Type B pancreatic cell (in vitro differentiated cells): Measurements from ENCODE around the gene CERS1. TPM values are rescaled to one million over a fixed set of nuclear protein-coding genes. Genes with fewer than 3 reads are reported as not detected.

ENCODE experiments used
- DNase-seq: peaks from one replicate; pipeline ENCODE4 v3.0.0; 2021; ENCODE audit warnings: mixed read lengths; ENCODE audit not compliant: unreplicated experiment; ENCODE audit errors: extremely low spot score
- H3K27ac Mint-ChIP-seq: 2 replicates; pipeline ENCODE4 v1.8.0; 2021; ENCODE audit warnings: mild to moderate bottlenecking, mixed read lengths
- H3K27me3 Mint-ChIP-seq: 2 replicates; pipeline ENCODE4 v1.8.0; 2021; ENCODE audit warnings: mixed read lengths
- H3K36me3 Mint-ChIP-seq: 2 replicates; pipeline ENCODE4 v1.8.0; 2021; ENCODE audit warnings: mixed read lengths
- H3K4me1 Mint-ChIP-seq: one replicate; pipeline ENCODE4 v1.8.0; 2021; ENCODE audit warnings: mixed read lengths; ENCODE audit not compliant: unreplicated experiment
- H3K4me3 Mint-ChIP-seq: 2 replicates; pipeline ENCODE4 v1.8.0; 2021; ENCODE audit warnings: mild to moderate bottlenecking, mixed read lengths
- H3K9me3 Mint-ChIP-seq: 2 replicates; pipeline ENCODE4 v1.8.0; 2021; ENCODE audit warnings: mixed read lengths
- CTCF ChIP-seq: fragments of 200-600 bp; sonication (generic); conservative IDR thresholded peaks from 2 replicates; pipeline ENCODE4 v1.5.0; 2021; ENCODE audit warnings: antibody characterized with exemption, mild to moderate bottlenecking
- total RNA-seq: library from RNA; stranded (reverse); gene quantifications from 2 replicates; pipeline ENCODE4 v1.2.1, GENCODE V29; 2021; ENCODE audit warnings: low replicate concordance

Gene CERS1
- total RNA-seq, 1 donor from 2014 or later: 14.8 TPM

DNA sequence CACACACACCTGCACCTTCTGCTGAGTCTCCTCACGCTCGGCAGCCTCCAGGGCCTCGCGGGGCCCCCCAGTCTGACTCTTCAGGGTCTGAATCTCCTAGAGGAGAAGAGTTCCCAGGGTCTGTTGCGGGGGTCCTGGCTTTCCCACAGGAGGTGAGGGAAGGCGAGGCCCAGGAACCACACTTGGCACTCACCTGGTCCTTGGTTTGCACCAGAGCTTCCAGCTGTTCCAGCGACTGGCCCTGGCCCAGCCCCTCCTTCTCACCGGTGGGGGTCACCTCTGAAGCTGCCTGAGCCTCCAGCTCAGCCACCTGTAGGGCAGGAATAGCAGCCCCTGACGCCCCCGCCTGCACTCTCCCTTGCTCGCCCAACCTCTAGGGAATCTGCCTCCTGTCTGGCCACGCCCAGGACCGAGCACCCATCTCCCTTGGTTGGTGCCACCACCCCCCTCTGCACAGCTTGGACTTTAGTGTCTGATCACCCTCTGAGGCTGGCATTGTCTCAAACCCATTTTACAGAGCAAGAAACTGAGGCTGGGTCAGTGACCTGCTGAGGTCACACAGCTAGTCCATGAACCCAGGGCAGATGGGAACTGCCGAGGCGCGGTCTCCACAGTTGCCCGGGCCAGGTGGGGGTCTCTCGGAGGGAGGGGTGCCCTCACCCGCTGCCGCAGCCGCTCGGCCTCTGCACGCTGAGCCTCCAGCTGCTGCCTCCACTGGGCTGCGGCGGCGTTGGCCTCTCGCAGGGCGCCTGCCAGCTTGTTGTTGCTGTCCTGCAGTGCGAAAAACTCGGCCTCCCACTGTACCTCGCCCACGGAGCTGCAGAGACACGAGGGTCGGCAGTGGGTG is 35.6 kb upstream of the CERS1 start:
- H3K27ac Mint-ChIP-seq: no peak overlapping the region
- TF ChIP-seq CTCF: no peak
- no peaks in the 10 kb centered on the region for H3K9me3 Mint-ChIP-seq
- DNase-seq: no peak
- H3K36me3 Mint-ChIP-seq: peaks cover 6% of the 10 kb centered on the region
- no peak overlapping the region for H3K4me3 Mint-ChIP-seq
- H3K4me1 Mint-ChIP-seq: no peaks in the 10 kb centered on the region
- H3K27me3 Mint-ChIP-seq: no peaks in the 10 kb centered on the region

DNA sequence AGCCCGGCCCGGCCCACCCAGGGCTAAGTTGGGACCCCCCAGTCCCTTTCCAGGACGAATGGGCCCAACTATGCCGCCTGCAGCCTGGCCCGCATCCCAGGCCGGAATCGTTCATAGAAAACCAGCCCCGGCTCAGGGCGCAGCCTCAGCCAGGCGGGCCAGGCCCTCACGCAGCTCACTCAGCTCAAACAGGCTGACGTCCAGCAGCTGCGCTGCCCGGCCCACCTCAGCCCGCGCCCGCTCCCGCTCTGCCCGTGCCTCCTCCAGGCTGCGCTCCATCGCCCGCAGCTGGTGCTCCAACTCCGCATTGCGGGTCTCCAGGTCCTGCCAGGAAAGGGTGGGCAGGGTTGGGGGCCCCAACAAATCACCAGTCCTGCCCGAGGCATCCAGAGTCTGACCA is 33.4 kb upstream of the CERS1 start:
- Mint-ChIP-seq H3K4me1 (no peaks in the 10 kb centered on the region), H3K36me3 (peaks cover 9% of the 10 kb centered on the region), H3K9me3 (no peaks in the 10 kb centered on the region), H3K4me3 (no peak overlapping the region), H3K27ac (no peak overlapping the region), H3K27me3 (no peaks in the 10 kb centered on the region)
- no peak for TF ChIP-seq CTCF
- no peak for DNase-seq

DNA sequence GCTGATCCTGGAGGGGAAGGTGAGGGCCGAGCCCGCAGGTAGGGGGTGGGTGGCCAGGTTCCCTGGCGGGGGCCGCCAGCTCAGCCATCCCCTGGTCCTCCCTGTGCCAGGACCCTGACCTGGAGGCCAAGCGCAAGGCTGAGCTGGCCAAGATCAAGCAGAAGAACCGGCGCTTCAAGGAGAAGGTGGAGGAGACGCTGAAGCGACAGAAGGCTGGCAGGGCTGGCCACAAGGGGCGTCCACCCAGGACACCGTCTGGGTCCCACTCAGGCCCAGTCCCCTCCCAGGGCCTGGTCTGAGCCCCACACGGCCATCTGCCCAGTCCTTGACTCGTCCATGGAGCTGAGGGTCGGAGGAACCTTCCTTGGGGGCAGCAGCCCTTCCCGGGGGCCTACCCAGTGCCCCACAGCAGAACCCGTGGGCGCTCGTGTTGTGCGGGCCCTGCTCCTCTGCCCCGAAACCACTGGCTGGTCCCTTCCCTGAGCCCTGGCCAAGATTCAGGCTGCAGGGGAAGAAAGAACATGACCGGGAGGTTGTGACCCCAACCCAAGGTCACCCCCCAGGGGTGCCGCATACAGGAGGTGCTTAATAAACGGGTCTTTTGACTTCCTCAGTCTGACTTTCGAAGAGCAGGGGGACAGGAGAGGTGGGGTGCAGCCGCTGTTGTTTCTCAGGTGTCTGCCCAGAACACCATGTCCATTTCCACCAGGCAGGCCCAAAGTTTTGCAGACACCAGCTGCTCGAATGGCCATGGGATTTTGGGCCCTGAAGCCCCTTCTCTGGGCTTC is 32.3 kb upstream of the CERS1 start:
- no peaks in the 10 kb centered on the region for H3K27me3 Mint-ChIP-seq
- H3K9me3 Mint-ChIP-seq: no peaks in the 10 kb centered on the region
- DNase-seq: no peak
- H3K4me3 Mint-ChIP-seq: no peak overlapping the region
- H3K36me3 Mint-ChIP-seq: peaks cover 4% of the 10 kb centered on the region
- H3K27ac Mint-ChIP-seq: no peak overlapping the region
- no peak for TF ChIP-seq CTCF
- H3K4me1 Mint-ChIP-seq: no peaks in the 10 kb centered on the region

DNA sequence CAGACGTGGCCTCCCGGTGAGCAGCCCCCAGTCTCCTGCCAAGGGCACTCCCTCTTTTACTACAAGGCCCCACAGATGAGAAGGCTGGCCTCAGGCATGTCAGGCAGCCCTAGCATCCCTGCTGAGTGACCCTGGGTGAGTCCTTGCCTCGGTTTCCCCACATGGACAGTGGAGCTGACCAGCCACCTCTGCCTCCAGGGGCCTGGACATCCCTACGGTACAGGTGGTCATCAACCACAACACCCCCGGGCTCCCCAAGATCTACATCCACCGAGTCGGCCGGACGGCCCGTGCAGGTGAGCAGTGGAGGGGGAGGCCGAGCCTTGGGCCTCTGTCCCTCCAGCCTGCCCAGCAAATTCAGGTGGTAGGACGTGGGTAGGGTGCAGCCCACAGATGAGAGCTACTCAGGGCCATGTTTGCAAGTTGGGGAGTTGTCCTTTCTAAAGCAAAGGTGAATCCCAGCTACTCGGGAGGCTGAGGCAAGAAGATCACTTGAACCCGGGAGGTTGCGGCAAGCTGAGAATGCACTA is 28.8 kb upstream of the CERS1 start:
- peaks cover 4% of the 10 kb centered on the region for H3K36me3 Mint-ChIP-seq
- no peak for TF ChIP-seq CTCF
- H3K4me3 Mint-ChIP-seq: no peak overlapping the region
- no peaks in the 10 kb centered on the region for H3K9me3 Mint-ChIP-seq
- DNase-seq: no peak
- H3K4me1 Mint-ChIP-seq: peaks cover 4% of the 10 kb centered on the region
- no peaks in the 10 kb centered on the region for H3K27me3 Mint-ChIP-seq
- H3K27ac Mint-ChIP-seq: no peak overlapping the region

- no peak for TF ChIP-seq CTCF
- Mint-ChIP-seq H3K4me3 (no peak overlapping the region), H3K27me3 (no peaks in the 10 kb centered on the region), H3K9me3 (no peaks in the 10 kb centered on the region), H3K4me1 (peaks cover 13% of the 10 kb centered on the region), H3K27ac (no peak overlapping the region), H3K36me3 (peaks cover 4% of the 10 kb centered on the region)
- no peak for DNase-seq
Measured at GRCh38 chr19:18922228-18922985, 26.4 kb upstream of the CERS1 start.
